HepG2 (cell line): ENCODE data around the gene MAN2A2.

Source experiments
- CENPBD1 ChIP-seq: sonication (generic); formaldehyde crosslinking; IDR thresholded peaks from 2 replicates; pipeline ENCODE4 v1.8.0; 2022; ENCODE audit warnings: missing genetic modification reagents, low read depth, mild to moderate bottlenecking, borderline replicate concordance
- CTCF ChIP-seq: sonication (generic); formaldehyde crosslinking; IDR thresholded peaks from 2 replicates; pipeline ENCODE4 v1.5.0; 2020; ENCODE audit warnings: mild to moderate bottlenecking, missing genetic modification reagents, moderate library complexity
- EZH2 ChIP-seq: conservative IDR thresholded peaks from 2 replicates; pipeline ENCODE4 v1.6.1; 2012; ENCODE audit warnings: mild to moderate bottlenecking, low read depth, low read length, moderate library complexity
- JUN ChIP-seq: sonication (generic); formaldehyde crosslinking; IDR thresholded peaks from 2 replicates; pipeline ENCODE4 v1.4.0; 2020; ENCODE audit warnings: mild to moderate bottlenecking, missing genetic modification reagents
- MTF1 ChIP-seq: sonication (generic); formaldehyde crosslinking; IDR thresholded peaks from 2 replicates; pipeline ENCODE4 v1.5.0; 2020; ENCODE audit warnings: missing genetic modification reagents
- MXI1 ChIP-seq: IDR thresholded peaks from 3 replicates; pipeline ENCODE4 v1.6.1; 2012; ENCODE audit warnings: low read depth, low read length, inconsistent platforms, borderline replicate concordance
- RFX1 ChIP-seq: fragments of 450-650 bp; IDR thresholded peaks from 2 replicates; pipeline ENCODE4 v1.6.1; 2017
- RFX5 ChIP-seq: IDR thresholded peaks from 2 replicates; pipeline ENCODE4 v1.6.1; 2011; ENCODE audit warnings: low read depth, low read length, improper control_type of control experiment
- RXRB ChIP-seq: IDR thresholded peaks from 2 replicates; pipeline ENCODE4 v1.6.1; 2016; ENCODE audit warnings: borderline replicate concordance, missing genetic modification reagents, missing compliant biosample characterization
- SALL2 ChIP-seq: sonication (generic); formaldehyde crosslinking; IDR thresholded peaks from 2 replicates; pipeline ENCODE4 v1.8.1; 2023; ENCODE audit warnings: mild to moderate bottlenecking, missing genetic modification reagents, inconsistent platforms
- TCF7L2 ChIP-seq: IDR thresholded peaks from 2 replicates; pipeline ENCODE4 v1.6.1; 2011; ENCODE audit warnings: mild to moderate bottlenecking, low read depth, low read length, moderate library complexity
- YY1 ChIP-seq: IDR thresholded peaks from 2 replicates; pipeline ENCODE4 v1.6.1; 2011; ENCODE audit warnings: low read length, low read depth, moderate library complexity, mild to moderate bottlenecking; ENCODE audit not compliant: insufficient read depth, insufficient replicate concordance
- ZNF12 ChIP-seq: sonication (generic); formaldehyde crosslinking; IDR thresholded peaks from 2 replicates; pipeline ENCODE4 v1.5.0; 2020; ENCODE audit warnings: missing genetic modification reagents
- ZNF557 ChIP-seq: sonication (generic); formaldehyde crosslinking; IDR thresholded peaks from 2 replicates; pipeline ENCODE4 v1.4.0; 2020; ENCODE audit warnings: missing genetic modification reagents

GRCh38 chr15:90869140-90869541, 34.0 kb upstream of the MAN2A2 start:
- TF ChIP-seq JUN (CRISPR knock-in tag) (no peak), MXI1 (no peak), ZNF557 (CRISPR knock-in tag) (no peak), CTCF (no peak), YY1 (no peak), ZNF12 (CRISPR knock-in tag) (no peak), CENPBD1 (CRISPR knock-in tag) (no peak), RFX5 (no peak), SALL2 (no peak), EZH2 (no peak), RFX1 (no peak), MTF1 (CRISPR knock-in tag) (no peak), TCF7L2 (no peak), RXRB (no peak)
